Osteocyte (in vitro differentiated cells): ENCODE measurements around the gene IGSF5. TPM values are rescaled to one million over a fixed set of nuclear protein-coding genes. Genes with fewer than 3 reads are reported as not detected.

ENCODE experiments used
- DNase-seq: peaks from one replicate; pipeline ENCODE4 v3.0.0; 2021; ENCODE audit warnings: mixed read lengths; ENCODE audit not compliant: unreplicated experiment; ENCODE audit errors: extremely low spot score
- H3K27ac Mint-ChIP-seq: one replicate; pipeline ENCODE4 v1.8.0; 2021; ENCODE audit warnings: mild to moderate bottlenecking, mixed read lengths; ENCODE audit not compliant: unreplicated experiment
- H3K27me3 Mint-ChIP-seq: one replicate; pipeline ENCODE4 v1.8.0; 2021; ENCODE audit warnings: mixed read lengths; ENCODE audit not compliant: unreplicated experiment
- H3K36me3 Mint-ChIP-seq: one replicate; pipeline ENCODE4 v1.8.0; 2021; ENCODE audit warnings: mixed read lengths; ENCODE audit not compliant: unreplicated experiment
- H3K4me1 Mint-ChIP-seq: one replicate; pipeline ENCODE4 v1.8.0; 2021; ENCODE audit warnings: mixed read lengths; ENCODE audit not compliant: unreplicated experiment
- H3K4me3 Mint-ChIP-seq: one replicate; pipeline ENCODE4 v1.8.0; 2021; ENCODE audit warnings: mild to moderate bottlenecking, moderate library complexity, mixed read lengths; ENCODE audit not compliant: unreplicated experiment
- H3K9me3 Mint-ChIP-seq: one replicate; pipeline ENCODE4 v1.8.0; 2021; ENCODE audit warnings: mixed read lengths; ENCODE audit not compliant: unreplicated experiment
- total RNA-seq: library from RNA; stranded (reverse); gene quantifications from 2 replicates; pipeline ENCODE4 v1.2.1, GENCODE V29; 2021
- TF ChIP-seq, protein P1 (sequence below): fragments of 200-600 bp; sonication (generic); IDR thresholded peaks from 2 replicates; pipeline ENCODE4 v1.5.0; 2021; ENCODE audit warnings: antibody characterized with exemption, mild to moderate bottlenecking, moderate library complexity

Gene IGSF5
- total RNA-seq, 1 donor from 2014 or later: not detected

DNA sequence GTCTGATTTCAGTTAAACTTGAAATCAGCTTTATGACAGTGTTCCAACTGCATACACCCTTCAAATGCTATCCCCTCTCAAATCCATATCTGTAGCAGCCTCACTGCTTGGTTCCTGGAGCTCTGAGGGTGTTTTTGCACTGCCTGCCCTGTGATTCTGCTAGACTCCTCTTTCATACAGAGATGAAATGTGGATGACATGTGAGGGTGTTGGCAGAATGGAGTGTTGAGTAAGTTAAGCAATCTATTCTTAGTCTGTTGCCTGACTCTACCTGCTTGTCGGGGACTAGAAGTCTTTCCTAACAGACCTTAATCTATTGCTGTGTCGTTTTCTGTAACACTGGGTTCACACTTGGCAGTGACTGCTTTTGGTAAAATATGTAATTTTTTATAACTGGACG, 9.8 kb downstream of the IGSF5 start:
- H3K27ac Mint-ChIP-seq: no peak overlapping the region
- H3K36me3 Mint-ChIP-seq: no peaks in the 10 kb centered on the region
- H3K9me3 Mint-ChIP-seq: peaks cover 28% of the 10 kb centered on the region
- TF ChIP-seq, protein P1, sequence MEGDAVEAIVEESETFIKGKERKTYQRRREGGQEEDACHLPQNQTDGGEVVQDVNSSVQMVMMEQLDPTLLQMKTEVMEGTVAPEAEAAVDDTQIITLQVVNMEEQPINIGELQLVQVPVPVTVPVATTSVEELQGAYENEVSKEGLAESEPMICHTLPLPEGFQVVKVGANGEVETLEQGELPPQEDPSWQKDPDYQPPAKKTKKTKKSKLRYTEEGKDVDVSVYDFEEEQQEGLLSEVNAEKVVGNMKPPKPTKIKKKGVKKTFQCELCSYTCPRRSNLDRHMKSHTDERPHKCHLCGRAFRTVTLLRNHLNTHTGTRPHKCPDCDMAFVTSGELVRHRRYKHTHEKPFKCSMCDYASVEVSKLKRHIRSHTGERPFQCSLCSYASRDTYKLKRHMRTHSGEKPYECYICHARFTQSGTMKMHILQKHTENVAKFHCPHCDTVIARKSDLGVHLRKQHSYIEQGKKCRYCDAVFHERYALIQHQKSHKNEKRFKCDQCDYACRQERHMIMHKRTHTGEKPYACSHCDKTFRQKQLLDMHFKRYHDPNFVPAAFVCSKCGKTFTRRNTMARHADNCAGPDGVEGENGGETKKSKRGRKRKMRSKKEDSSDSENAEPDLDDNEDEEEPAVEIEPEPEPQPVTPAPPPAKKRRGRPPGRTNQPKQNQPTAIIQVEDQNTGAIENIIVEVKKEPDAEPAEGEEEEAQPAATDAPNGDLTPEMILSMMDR: no peak
- no peaks in the 10 kb centered on the region for H3K4me1 Mint-ChIP-seq
- no peaks in the 10 kb centered on the region for H3K27me3 Mint-ChIP-seq
- no peak overlapping the region for H3K4me3 Mint-ChIP-seq
- DNase-seq: no peak

DNA sequence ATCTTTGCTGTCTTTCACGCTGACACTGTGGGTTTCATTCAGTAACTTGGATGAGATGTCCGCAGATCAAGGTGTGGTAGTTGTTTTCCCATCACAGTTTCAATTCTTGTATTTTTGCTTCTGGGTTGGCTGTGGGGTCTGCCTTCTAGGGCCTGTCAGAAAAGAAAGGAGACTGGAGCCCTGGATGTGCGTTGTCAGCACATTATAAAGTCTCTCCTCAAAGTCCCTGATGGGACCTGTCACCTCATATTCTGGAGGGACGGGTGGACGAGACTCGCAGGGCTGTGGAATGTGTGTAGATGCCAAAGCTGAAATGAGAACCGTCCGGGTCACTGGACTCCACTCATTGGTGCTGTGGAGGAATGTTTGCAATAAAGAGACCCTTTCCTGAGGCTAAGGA, 11.3 kb downstream of the IGSF5 start:
- Mint-ChIP-seq H3K4me3 (no peak overlapping the region), H3K36me3 (no peaks in the 10 kb centered on the region), H3K27ac (no peak overlapping the region), H3K27me3 (no peaks in the 10 kb centered on the region), H3K9me3 (peaks cover 33% of the 10 kb centered on the region), H3K4me1 (no peaks in the 10 kb centered on the region)
- DNase-seq: peak; percentile 46
- TF ChIP-seq, protein P1: no peak

DNA sequence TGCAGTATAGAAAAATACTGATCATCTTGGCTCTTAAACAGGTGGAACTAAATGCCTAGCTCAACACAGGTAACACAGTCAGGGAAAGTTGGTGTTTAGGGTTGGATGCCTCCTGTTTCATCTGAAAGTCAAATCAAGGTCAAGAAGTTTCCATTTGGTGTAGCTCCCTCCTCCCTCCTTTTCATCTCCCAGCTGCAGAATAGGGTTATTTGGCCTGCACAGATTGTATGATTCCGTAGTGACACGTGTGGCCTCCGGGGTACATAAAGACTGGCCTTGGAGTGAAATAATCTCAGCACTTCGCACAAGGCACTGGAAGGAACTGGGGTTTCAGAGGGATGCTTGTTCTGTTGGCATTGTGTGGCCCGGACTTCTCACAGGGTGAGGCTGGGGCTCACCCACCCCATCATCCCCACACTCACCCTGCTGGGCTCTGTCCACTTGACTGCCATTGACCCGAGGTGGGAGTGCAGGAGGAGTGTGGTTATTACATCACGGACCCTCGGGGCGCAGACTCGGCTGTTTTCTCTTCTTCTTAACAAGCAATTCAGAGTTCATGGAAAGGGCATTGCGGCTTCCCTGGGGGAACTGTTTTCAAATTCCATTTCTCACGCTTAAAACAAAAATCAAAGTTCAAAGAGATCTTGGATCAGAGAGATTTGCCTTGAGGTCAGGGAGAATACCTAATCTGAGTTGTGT, 18.4 kb downstream of the IGSF5 start:
- H3K9me3 Mint-ChIP-seq: peaks cover 20% of the 10 kb centered on the region
- no peaks in the 10 kb centered on the region for H3K4me1 Mint-ChIP-seq
- H3K36me3 Mint-ChIP-seq: no peaks in the 10 kb centered on the region
- no peak for DNase-seq
- no peaks in the 10 kb centered on the region for H3K27me3 Mint-ChIP-seq
- H3K27ac Mint-ChIP-seq: no peak overlapping the region
- TF ChIP-seq, protein P1: no peak
- no peak overlapping the region for H3K4me3 Mint-ChIP-seq

DNA sequence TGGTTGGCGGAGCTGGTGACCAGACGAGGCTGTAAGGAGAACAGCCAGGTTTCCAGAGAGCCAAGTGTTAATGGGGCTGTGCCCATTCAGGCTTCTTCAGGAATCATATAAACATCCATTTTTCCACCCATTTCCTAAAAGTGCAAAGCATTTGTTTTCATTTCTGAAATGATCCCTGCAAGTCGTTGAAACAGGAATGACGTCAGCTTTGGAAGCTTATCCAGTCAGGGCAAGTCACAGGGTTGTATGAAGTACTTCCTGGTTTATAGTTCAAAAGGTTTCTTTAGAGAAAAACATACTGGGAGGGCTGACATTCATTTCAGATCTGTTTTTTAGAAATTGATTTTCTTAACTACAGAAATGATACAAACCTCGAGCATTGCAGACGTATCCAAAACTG, 29.2 kb downstream of the IGSF5 start:
- Mint-ChIP-seq H3K4me1 (no peaks in the 10 kb centered on the region), H3K36me3 (no peaks in the 10 kb centered on the region), H3K4me3 (no peak overlapping the region), H3K27me3 (no peaks in the 10 kb centered on the region), H3K9me3 (no peaks in the 10 kb centered on the region), H3K27ac (no peak overlapping the region)
- TF ChIP-seq, protein P1: no peak
- no peak for DNase-seq

DNA sequence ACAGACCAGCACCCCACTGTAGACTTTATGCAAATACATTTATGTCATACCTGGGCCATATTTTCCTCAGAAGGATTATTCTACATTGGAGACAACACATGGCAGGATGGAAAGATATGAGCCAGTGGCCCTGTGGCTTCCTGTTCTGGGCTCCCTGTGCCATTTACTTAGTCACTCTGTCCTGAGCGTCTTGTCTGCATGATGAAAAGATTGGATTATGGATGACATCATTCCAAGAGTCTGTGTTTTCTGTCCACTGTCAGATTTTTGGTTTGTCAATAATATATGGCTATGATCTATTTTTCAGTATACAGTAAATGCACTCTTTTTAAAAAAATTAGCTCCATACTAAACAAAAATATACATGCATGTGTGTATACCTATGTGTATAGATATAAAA, 30.8 kb downstream of the IGSF5 start:
- peaks cover 4% of the 10 kb centered on the region for H3K9me3 Mint-ChIP-seq
- no peaks in the 10 kb centered on the region for H3K4me1 Mint-ChIP-seq
- TF ChIP-seq, protein P1: no peak
- no peaks in the 10 kb centered on the region for H3K27me3 Mint-ChIP-seq
- DNase-seq: no peak
- H3K36me3 Mint-ChIP-seq: no peaks in the 10 kb centered on the region
- H3K4me3 Mint-ChIP-seq: no peak overlapping the region
- H3K27ac Mint-ChIP-seq: no peak overlapping the region
